ENCODE data around the gene CREB3L2. TPM values are rescaled to one million over a fixed set of nuclear protein-coding genes. Genes with fewer than 3 reads are reported as not detected.
"Not testable (repeated sequence)": the region's sequence is repeated elsewhere in the genome, so short reads cannot be mapped to it uniquely, and the experiment has no call there.

The CREB3L2 gene
- total RNA-seq, 3 donors from 2014 or later, result 15.8 to 54.3 (median 40.6) TPM

GRCh38 chr7:138021889-138022288, 20.0 kb upstream of the CREB3L2 start:
- no peaks in the 10 kb centered on the region for H3K36me3 ChIP-seq (ENCODE audit: low read depth)
- intact Hi-C loops (cut with DNase I, micrococcal nuclease), result no loop called here
- no peaks in the 10 kb centered on the region for H3K4me1 ChIP-seq (ENCODE audit: low read depth)
- H3K9me3 ChIP-seq, result no peaks in the 10 kb centered on the region
- no peak for TF ChIP-seq CTCF (IDR thresholded peaks at IDR 0.05)
- no peak overlapping the region for H3K4me3 ChIP-seq
- ATAC-seq, result no peak
- DNase-seq, result no peak

- H3K4me1 ChIP-seq (ENCODE audit: low read depth), result no peaks in the 10 kb centered on the region
- no peak overlapping the region for H3K4me3 ChIP-seq
- H3K9me3 ChIP-seq, result no peaks in the 10 kb centered on the region
- H3K36me3 ChIP-seq (ENCODE audit: low read depth), result no peaks in the 10 kb centered on the region
- DNase-seq (no peak), ATAC-seq (no peak)
- no peak for TF ChIP-seq CTCF (IDR thresholded peaks at IDR 0.05)
- intact Hi-C loops (cut with DNase I, micrococcal nuclease), result loop anchor here in 1 of 2 donors (10.0 kb wide), 1 partner anchor 363 kb away; no protein-coding TSS in a partner anchor
These were observed 16.1 kb upstream of the CREB3L2 start for GRCh38 chr7:138017992-138018391.

- H3K36me3 ChIP-seq (ENCODE audit: low read depth), result no peaks in the 10 kb centered on the region
- no peak for ATAC-seq
- no peak for TF ChIP-seq CTCF (IDR thresholded peaks at IDR 0.05)
- H3K4me3 ChIP-seq, result no peak overlapping the region
- H3K4me1 ChIP-seq (ENCODE audit: low read depth), result no peaks in the 10 kb centered on the region
- H3K9me3 ChIP-seq, result no peaks in the 10 kb centered on the region
- no peak for DNase-seq
- intact Hi-C loops (cut with DNase I, micrococcal nuclease), result loop anchor here in 1 of 2 donors (10.0 kb wide), 1 partner anchor 360 kb away; no protein-coding TSS in a partner anchor
These were observed 13.2 kb upstream of the CREB3L2 start for GRCh38 chr7:138015096-138015495.

- intact Hi-C loops (cut with DNase I, micrococcal nuclease), result loop anchor here in 1 of 2 donors (10.0 kb wide), 1 partner anchor 360 kb away; no protein-coding TSS in a partner anchor
- DNase-seq, result no peak
- Histone ChIP-seq H3K9me3 (no peaks in the 10 kb centered on the region), H3K36me3 (ENCODE audit: low read depth) (no peaks in the 10 kb centered on the region), H3K4me3 (no peak overlapping the region), H3K4me1 (ENCODE audit: low read depth) (no peaks in the 10 kb centered on the region)
- no peak for ATAC-seq
- TF ChIP-seq CTCF (IDR thresholded peaks at IDR 0.05), result no peak
These were observed 12.8 kb upstream of the CREB3L2 start for GRCh38 chr7:138014686-138015085.

GRCh38 chr7:138014201-138014600, 12.3 kb upstream of the CREB3L2 start:
- not testable (repeated sequence) for DNase-seq; H3K36me3 ChIP-seq (ENCODE audit: low read depth); ATAC-seq; H3K9me3 ChIP-seq; H3K4me3 ChIP-seq; H3K4me1 ChIP-seq (ENCODE audit: low read depth)
- intact Hi-C loops (cut with DNase I, micrococcal nuclease), result loop anchor here in 1 of 2 donors (10.0 kb wide), 1 partner anchor 359 kb away; no protein-coding TSS in a partner anchor

GRCh38 chr7:138009350-138009653, 7.4 kb upstream of the CREB3L2 start:
- Histone ChIP-seq H3K4me3 (no peak overlapping the region), H3K9me3 (no peaks in the 10 kb centered on the region), H3K4me1 (ENCODE audit: low read depth) (no peaks in the 10 kb centered on the region), H3K36me3 (ENCODE audit: low read depth) (no peaks in the 10 kb centered on the region)
- DNase-seq, result no peak
- peak; percentile 8 for ATAC-seq
- no peak for TF ChIP-seq CTCF (IDR thresholded peaks at IDR 0.05)
- intact Hi-C loops (cut with DNase I, micrococcal nuclease), result loop anchor here (2.0 to 10.0 kb wide), 3 partner anchors 55 to 107 kb away; no protein-coding TSS in a partner anchor
